CD4-positive, alpha-beta memory T cell (primary cell): ENCODE measurements around the gene APCDD1L. TPM values are rescaled to one million over a fixed set of nuclear protein-coding genes. Genes with fewer than 3 reads are reported as not detected.

ENCODE experiments used
- CTCF ChIA-PET: fragments of 350-600 bp; sonication (Branson Sonifier 250); formaldehyde crosslinking; loops from one replicate; lab custom pipeline; 2021; ENCODE audit warnings: inconsistent platforms; ENCODE audit not compliant: partially characterized antibody; lab: Charles Lee
- POLR2A ChIA-PET: fragments of 350-600 bp; sonication (Branson Sonifier 250); formaldehyde crosslinking; loops from one replicate; lab custom pipeline; 2021; ENCODE audit not compliant: partially characterized antibody; lab: Charles Lee
- DNase-seq, 5 donors: peaks; one replicate each; pipeline versions ENCODE4 v3.0.0 to v3.0.0-alpha.2; 2020 to 2022; ENCODE audit warnings: mixed read lengths in 1 of 5
- H3K27ac ChIP-seq: one replicate; pipeline ENCODE4 v1.7.0; 2013; ENCODE audit warnings: low read depth, low read length
- H3K27me3 ChIP-seq: 2 replicates; pipeline ENCODE4 v1.7.0; 2013; ENCODE audit warnings: mild to moderate bottlenecking, low read length, moderate library complexity; ENCODE audit not compliant: insufficient read depth
- H3K36me3 ChIP-seq: 2 replicates; pipeline ENCODE4 v1.7.0; 2013; ENCODE audit warnings: mild to moderate bottlenecking, low read length, moderate library complexity; ENCODE audit not compliant: insufficient read depth
- H3K4me1 ChIP-seq: 2 replicates; pipeline ENCODE4 v1.7.0; 2013; ENCODE audit warnings: mild to moderate bottlenecking, low read length, moderate library complexity; ENCODE audit not compliant: insufficient read depth
- H3K4me3 ChIP-seq, 2 donors: one replicate each; pipeline ENCODE4 v1.7.0; 2013; ENCODE audit warnings: low read length in 2 of 2, mild to moderate bottlenecking in 1 of 2
- H3K9me3 ChIP-seq, 2 donors: one replicate each; pipeline ENCODE4 v1.7.0; 2013; ENCODE audit warnings: low read length in 2 of 2, control low read depth in 1 of 2; ENCODE audit not compliant: control insufficient read depth in 1 of 2
- H3K27ac Mint-ChIP-seq, 7 donors: one replicate each; pipeline ENCODE4 v1.8.0; 2020 to 2021; ENCODE audit warnings: mixed read lengths in 7 of 7, mild to moderate bottlenecking in 6 of 7, inconsistent platforms in 3 of 7, moderate library complexity in 3 of 7
- H3K27me3 Mint-ChIP-seq, 2 donors: one replicate each; pipeline ENCODE4 v1.8.0; 2020 to 2021; ENCODE audit warnings: mixed read lengths in 2 of 2
- H3K36me3 Mint-ChIP-seq, 2 donors: one replicate each; pipeline ENCODE4 v1.8.0; 2020 to 2021; ENCODE audit warnings: mixed read lengths in 2 of 2, inconsistent platforms in 1 of 2, mild to moderate bottlenecking in 1 of 2
- H3K4me1 Mint-ChIP-seq, 4 donors: one replicate each; pipeline ENCODE4 v1.8.0; 2020 to 2021; ENCODE audit warnings: mixed read lengths in 4 of 4, mild to moderate bottlenecking in 1 of 4
- H3K4me3 Mint-ChIP-seq, 8 donors: one replicate each; pipeline ENCODE4 v1.8.0; 2020 to 2021; ENCODE audit warnings: mixed read lengths in 8 of 8, mild to moderate bottlenecking in 7 of 8, moderate library complexity in 6 of 8, inconsistent platforms in 3 of 8
- H3K9me3 Mint-ChIP-seq, 8 donors: one replicate each; pipeline ENCODE4 v1.8.0; 2020 to 2021; ENCODE audit warnings: mixed read lengths in 8 of 8, mild to moderate bottlenecking in 5 of 8, inconsistent platforms in 3 of 8, moderate library complexity in 1 of 8
- intact Hi-C: fragments of 100-400 bp; cut with micrococcal nuclease; formaldehyde crosslinking; loops from one replicate; pipeline ENCODE4 v1.15.1; 2023
- polyA plus RNA-seq, 2 donors: library from polyadenylated mRNA; unstranded; fragments of 300-500 nt; fragmentation: Illumina TruSeq; gene quantifications; one replicate each; pipeline ENCODE4 v1.2.3, GENCODE V29; 2021
- total RNA-seq, 2 experiments: library from RNA; stranded (reverse); gene quantifications; one replicate each; pipeline ENCODE4 v1.2.3, GENCODE V29; 2021

APCDD1L gene
- total and polyA plus RNA-seq, 4 experiments from 2014 or later: 0.11 TPM; not detected in 3

GRCh38 chr20:58500256-58500655 is 14.9 kb downstream of the APCDD1L start:
- H3K36me3 Mint-ChIP-seq: peaks cover 0 to 3% of the 10 kb centered on the region in 2 donors
- CTCF ChIA-PET: no interaction called here
- Histone ChIP-seq H3K36me3 (no peaks in the 10 kb centered on the region), H3K27me3 (no peaks in the 10 kb centered on the region), H3K4me3 (no peak overlapping the region), H3K4me1 (no peaks in the 10 kb centered on the region), H3K27ac (no peak overlapping the region), H3K9me3 (peaks cover 0 to 5% of the 10 kb centered on the region in 2 donors)
- no peak for DNase-seq
- no peak overlapping the region for H3K4me3 Mint-ChIP-seq
- intact Hi-C loops: no loop called here
- H3K27me3 Mint-ChIP-seq: peaks cover 3 to 11% of the 10 kb centered on the region in 2 donors
- no peaks in the 10 kb centered on the region for H3K4me1 Mint-ChIP-seq
- H3K27ac Mint-ChIP-seq: no peak overlapping the region
- H3K9me3 Mint-ChIP-seq: peaks cover 0 to 27% (median 12%) of the 10 kb centered on the region in 8 donors
- POLR2A ChIA-PET: no interaction called here

GRCh38 chr20:58498470-58499068 is 16.6 kb downstream of the APCDD1L start:
- Mint-ChIP-seq H3K27me3 (peaks cover 5 to 8% of the 10 kb centered on the region in 2 donors), H3K36me3 (peaks cover 0 to 3% of the 10 kb centered on the region in 2 donors), H3K4me1 (no peaks in the 10 kb centered on the region), H3K4me3 (no peak overlapping the region), H3K9me3 (peaks cover 0 to 14% (median 4%) of the 10 kb centered on the region in 8 donors), H3K27ac (no peak overlapping the region)
- intact Hi-C loops: no loop called here
- Histone ChIP-seq H3K9me3 (no peaks in the 10 kb centered on the region), H3K4me1 (no peaks in the 10 kb centered on the region), H3K27me3 (no peaks in the 10 kb centered on the region), H3K36me3 (no peaks in the 10 kb centered on the region), H3K4me3 (no peak overlapping the region), H3K27ac (no peak overlapping the region)
- POLR2A ChIA-PET: no interaction called here
- CTCF ChIA-PET: no interaction called here
- DNase-seq: no peak

- peaks cover 5 to 6% of the 10 kb centered on the region in 2 donors for H3K27me3 Mint-ChIP-seq
- peaks cover 0 to 10% (median under 1%) of the 10 kb centered on the region in 8 donors for H3K9me3 Mint-ChIP-seq
- no peaks in the 10 kb centered on the region for H3K4me1 Mint-ChIP-seq
- Histone ChIP-seq H3K4me1 (no peaks in the 10 kb centered on the region), H3K27ac (no peak overlapping the region), H3K4me3 (no peak overlapping the region), H3K9me3 (no peaks in the 10 kb centered on the region), H3K27me3 (no peaks in the 10 kb centered on the region), H3K36me3 (no peaks in the 10 kb centered on the region)
- H3K36me3 Mint-ChIP-seq: peaks cover 0 to 3% of the 10 kb centered on the region in 2 donors
- CTCF ChIA-PET: interaction anchor here (0.9 kb wide), 1 partner anchor 260 kb away, joined by 3 read pairs; no protein-coding TSS in a partner anchor
- POLR2A ChIA-PET: no interaction called here
- no peak overlapping the region for H3K4me3 Mint-ChIP-seq
- DNase-seq: no peak
- no peak overlapping the region for H3K27ac Mint-ChIP-seq
- intact Hi-C loops: no loop called here
Observed at GRCh38 chr20:58497724-58498469, 17.3 kb downstream of the APCDD1L start.

GRCh38 chr20:58497076-58497641 is 18.0 kb downstream of the APCDD1L start:
- Histone ChIP-seq H3K9me3 (no peaks in the 10 kb centered on the region), H3K27ac (no peak overlapping the region), H3K36me3 (no peaks in the 10 kb centered on the region), H3K4me3 (no peak overlapping the region), H3K27me3 (no peaks in the 10 kb centered on the region), H3K4me1 (no peaks in the 10 kb centered on the region)
- H3K4me3 Mint-ChIP-seq: no peak overlapping the region
- peaks cover 5% of the 10 kb centered on the region in 2 donors for H3K27me3 Mint-ChIP-seq
- H3K36me3 Mint-ChIP-seq: peaks cover 0 to 3% of the 10 kb centered on the region in 2 donors
- DNase-seq: no peak
- no peaks in the 10 kb centered on the region for H3K4me1 Mint-ChIP-seq
- CTCF ChIA-PET: interaction anchor here (0.9 kb wide), 1 partner anchor 260 kb away, joined by 3 read pairs; no protein-coding TSS in a partner anchor
- no peak overlapping the region for H3K27ac Mint-ChIP-seq
- POLR2A ChIA-PET: no interaction called here
- peaks cover 0 to 8% (median 0%) of the 10 kb centered on the region in 8 donors for H3K9me3 Mint-ChIP-seq
- intact Hi-C loops: no loop called here

- Mint-ChIP-seq H3K4me1 (no peaks in the 10 kb centered on the region), H3K4me3 (no peak overlapping the region), H3K36me3 (no peaks in the 10 kb centered on the region), H3K9me3 (peaks cover 0 to 2% (median 0%) of the 10 kb centered on the region in 8 donors), H3K27me3 (peaks cover 1 to 3% of the 10 kb centered on the region in 2 donors), H3K27ac (no peak overlapping the region)
- Histone ChIP-seq H3K27ac (no peak overlapping the region), H3K4me1 (no peaks in the 10 kb centered on the region), H3K27me3 (no peaks in the 10 kb centered on the region), H3K36me3 (no peaks in the 10 kb centered on the region), H3K4me3 (no peak overlapping the region), H3K9me3 (no peaks in the 10 kb centered on the region)
- intact Hi-C loops: no loop called here
- ChIA-PET CTCF (no interaction called here), POLR2A (no interaction called here)
- no peak for DNase-seq
Observed at GRCh38 chr20:58496429-58496769, 18.8 kb downstream of the APCDD1L start.

GRCh38 chr20:58495623-58496428 is 19.4 kb downstream of the APCDD1L start:
- Histone ChIP-seq H3K27ac (no peak overlapping the region), H3K4me3 (no peak overlapping the region), H3K4me1 (no peaks in the 10 kb centered on the region), H3K27me3 (no peaks in the 10 kb centered on the region), H3K36me3 (no peaks in the 10 kb centered on the region), H3K9me3 (no peaks in the 10 kb centered on the region)
- intact Hi-C loops: no loop called here
- Mint-ChIP-seq H3K9me3 (no peaks in the 10 kb centered on the region), H3K4me1 (no peaks in the 10 kb centered on the region), H3K27ac (no peak overlapping the region), H3K27me3 (peaks cover 0 to 3% of the 10 kb centered on the region in 2 donors), H3K4me3 (no peak overlapping the region), H3K36me3 (no peaks in the 10 kb centered on the region)
- ChIA-PET POLR2A (no interaction called here), CTCF (no interaction called here)
- no peak for DNase-seq
